ENCODE results near the gene MCAM.
A peak's percentile ranks its signal among the peaks of the same experiment; 100 is the strongest.

MCAM gene

DNA sequence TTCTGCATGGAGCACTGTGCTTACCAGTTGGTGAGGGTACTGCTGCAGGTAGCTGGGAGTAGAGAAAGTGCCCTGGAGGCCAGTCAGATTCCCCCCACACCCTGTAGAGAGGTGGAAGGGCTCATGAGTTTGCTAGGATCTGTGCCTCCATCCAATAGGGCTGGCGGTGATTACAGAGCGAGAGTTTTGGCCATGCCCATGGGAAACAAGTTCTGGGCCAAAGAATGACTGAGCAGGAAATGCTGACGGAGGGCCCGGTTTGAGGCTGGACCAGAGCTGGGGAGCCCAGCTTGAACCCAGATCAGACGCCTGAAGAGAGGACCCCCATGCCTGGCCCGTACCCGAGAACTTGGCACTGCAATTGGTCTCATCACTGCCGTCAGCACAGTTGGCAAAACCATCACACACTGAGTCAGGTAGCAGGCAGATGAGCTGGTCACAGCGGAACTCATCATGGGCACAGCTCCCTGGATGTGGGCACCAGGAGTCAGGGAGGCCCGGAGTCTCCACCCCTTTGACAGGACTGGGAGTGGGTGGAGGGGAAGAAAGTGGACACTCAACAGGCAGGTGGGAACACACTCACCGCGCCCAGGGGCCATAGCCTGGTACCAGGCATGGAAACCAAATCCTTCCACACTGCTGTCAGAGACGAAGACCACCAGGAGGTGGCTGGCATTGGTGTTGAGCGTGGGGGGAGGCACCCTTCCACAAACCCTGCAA, 27.5 kb upstream of the MCAM start:
- no peak for FAIRE-seq

DNA sequence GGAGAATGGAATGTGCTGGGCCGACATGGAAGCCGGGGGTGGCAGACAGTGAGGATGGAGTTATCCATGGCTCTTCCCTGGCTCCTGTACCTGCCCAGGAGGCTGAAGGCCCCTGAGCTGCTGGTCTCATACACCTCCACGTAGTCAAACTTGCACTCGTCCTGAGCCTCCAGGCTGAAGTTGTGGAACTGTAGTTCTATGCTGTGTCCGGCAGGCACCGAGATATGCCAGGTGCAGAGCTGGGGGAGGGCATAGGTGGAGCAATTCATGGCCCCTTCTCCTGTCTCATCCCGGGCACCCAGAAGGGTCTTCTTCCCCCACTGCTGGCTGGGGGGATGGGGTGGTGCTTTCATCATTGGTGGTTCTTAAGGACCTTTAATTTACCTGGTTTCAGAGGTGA, 26.8 kb upstream of the MCAM start:
- FAIRE-seq = no peak

GRCh38 chr11:119342362-119343130, 25.6 kb upstream of the MCAM start:
- no peak for FAIRE-seq

DNA sequence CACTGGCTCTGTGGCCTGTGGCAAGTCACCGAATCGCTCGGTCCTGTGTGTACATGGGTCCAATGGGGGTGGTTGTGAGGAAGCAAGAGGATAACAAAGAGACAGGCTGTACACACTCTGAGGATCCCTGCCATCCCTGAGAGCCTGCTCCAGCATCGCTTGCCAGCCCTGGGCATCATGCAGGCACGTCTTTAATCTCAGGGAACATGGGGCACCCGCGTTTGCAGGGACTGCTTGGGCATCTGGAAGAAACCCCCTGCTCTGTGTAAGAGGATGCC, 25.0 kb upstream of the MCAM start:
- FAIRE-seq = no peak

- no peak for FAIRE-seq
Measured at GRCh38 chr11:119341222-119342022, 24.5 kb upstream of the MCAM start.

DNA sequence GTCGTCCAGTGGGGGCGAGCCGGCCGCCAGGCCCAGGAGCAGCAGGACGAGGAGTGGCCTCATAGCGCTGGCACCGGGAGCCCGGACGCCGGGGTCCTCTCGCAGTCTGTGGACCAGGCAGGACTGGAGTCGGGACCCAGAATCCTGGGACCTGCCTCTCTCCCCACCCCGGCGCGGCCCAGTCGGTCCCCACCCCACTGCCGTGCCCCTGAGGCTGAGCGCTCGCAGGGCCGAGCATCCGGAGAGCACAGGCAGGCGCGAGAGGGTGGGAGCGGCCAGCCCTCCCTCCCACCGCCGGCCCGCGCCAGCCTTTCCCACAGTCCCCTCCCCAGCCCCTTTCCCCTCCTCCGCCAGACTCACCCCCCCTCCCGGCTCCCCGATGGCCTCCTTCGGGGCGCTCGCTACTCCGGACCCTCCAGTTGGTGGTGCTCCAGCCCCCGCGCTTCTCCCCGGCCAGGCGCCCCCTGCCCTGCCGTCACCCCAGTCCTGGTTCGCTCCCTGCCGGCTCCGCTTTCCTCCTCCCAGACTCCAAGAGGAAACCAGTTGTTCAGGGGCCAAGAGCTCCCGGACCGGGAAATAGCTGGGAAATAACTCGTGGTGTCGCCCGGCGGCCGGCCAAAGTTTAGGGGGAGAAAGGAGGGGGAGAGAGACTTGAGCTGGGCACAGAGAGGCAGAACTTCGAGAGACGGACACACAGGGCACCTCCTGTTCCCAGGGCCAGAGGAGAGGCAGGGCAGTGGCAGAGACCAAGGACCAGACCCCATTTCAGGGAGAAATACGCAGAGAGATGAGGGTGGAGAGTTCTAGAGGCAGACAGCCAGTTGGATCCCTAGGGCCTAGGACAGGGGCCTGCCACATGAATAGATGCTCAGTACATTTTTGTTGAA, 23.6 kb upstream of the MCAM start, which contains the start of gene C1QTNF5:
Gene C1QTNF5, minus strand, starts transcription at position 549 of the 887 bp plus-strand sequence. Its CDS starts 486 bp downstream, at position 63.
- FAIRE-seq = no peak

DNA sequence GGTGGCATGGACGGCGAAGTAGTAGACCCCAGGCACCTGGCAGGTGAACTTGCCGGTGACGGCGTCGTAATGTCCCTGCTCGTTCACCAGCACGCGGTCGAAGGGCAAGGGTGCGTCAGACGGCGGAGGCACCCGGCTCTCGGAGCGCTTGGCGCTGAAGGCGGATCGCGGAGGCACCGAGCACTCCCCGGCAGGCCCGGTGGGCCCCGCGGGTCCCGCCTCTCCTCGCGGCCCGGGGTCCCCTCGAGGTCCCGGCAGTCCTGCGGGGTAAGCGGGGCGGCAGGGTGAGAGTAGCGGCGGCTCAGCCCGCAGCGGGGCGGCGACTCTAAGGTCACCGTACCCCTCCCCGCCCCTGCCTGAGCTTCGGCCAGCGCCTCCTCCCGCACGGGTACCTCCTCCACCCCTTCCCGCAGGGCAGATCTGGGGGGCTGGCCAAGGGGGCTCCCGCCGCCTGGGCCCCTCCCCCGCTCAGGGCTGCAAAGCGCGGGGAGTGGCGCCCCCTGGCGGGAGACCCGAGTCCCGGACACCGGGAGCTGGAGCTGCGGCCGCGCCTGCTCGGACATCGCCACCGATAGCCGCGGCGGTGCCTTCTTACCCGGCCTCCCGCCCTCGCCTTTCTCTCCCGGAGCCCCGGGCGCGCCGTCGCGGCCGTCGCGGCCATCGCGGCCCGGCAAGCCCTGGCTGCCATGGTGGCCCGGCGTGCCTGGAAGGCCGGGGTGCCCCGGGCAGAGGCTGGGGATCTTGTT, 22.8 kb upstream of the MCAM start:
- FAIRE-seq = no peak

DNA sequence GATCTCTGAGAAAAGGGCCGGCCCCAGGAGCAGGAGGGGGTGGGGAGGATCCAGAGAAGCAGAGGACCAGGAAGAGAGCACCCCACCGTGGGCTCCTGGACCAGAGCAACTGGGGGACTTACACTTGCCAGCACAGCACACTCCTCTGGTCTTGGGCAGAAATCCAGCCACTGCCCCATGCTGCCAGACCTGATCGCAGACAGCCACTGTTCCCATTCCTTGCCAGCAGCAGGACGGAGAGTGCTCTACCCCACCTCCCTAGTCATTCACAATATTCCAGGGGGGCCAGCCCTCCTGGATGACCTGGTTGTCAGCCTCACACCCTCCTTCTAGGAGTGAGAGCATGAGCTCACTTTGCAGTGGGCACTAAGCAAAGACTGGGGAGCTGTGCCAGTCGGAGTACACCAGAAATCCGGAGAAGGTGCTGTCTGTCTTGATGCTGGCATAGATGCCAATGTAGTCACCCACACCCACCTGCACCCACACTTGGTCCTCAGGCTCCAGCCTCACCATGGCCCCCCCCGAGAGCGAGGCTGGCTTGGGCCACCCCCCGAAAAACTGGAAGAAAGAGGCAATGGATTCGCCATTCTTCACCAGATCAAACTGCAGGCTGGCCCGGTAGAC, 22.1 kb upstream of the MCAM start:
- FAIRE-seq = no peak

DNA sequence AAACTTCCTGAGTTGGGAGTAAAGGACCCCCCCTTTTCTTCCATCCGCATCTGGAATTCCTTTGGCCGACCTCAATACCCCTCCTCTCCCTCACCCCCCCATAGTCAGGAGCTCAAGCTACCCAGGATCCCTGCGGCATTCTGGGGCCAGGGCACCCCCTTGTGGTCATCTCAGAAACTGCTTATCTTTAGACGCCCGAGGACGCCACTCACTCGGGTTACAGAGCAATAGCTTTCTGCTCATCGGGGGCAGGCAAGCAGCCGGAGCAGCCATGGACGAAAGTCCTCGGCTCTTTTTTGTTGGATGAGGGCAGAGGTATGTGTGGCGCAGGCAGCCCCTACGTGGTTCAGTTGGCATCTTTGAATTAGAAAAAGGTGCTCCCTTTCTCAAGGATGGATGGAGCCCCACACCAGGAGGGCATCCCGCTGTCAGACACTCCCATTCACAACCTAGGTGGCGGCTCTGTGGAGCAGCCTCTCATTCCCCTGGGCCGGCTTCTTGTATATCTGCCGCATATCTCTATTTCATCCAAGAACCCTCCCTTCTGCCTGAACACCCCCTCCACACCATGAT, 21.5 kb upstream of the MCAM start:
- peak; percentile 92 for FAIRE-seq

DNA sequence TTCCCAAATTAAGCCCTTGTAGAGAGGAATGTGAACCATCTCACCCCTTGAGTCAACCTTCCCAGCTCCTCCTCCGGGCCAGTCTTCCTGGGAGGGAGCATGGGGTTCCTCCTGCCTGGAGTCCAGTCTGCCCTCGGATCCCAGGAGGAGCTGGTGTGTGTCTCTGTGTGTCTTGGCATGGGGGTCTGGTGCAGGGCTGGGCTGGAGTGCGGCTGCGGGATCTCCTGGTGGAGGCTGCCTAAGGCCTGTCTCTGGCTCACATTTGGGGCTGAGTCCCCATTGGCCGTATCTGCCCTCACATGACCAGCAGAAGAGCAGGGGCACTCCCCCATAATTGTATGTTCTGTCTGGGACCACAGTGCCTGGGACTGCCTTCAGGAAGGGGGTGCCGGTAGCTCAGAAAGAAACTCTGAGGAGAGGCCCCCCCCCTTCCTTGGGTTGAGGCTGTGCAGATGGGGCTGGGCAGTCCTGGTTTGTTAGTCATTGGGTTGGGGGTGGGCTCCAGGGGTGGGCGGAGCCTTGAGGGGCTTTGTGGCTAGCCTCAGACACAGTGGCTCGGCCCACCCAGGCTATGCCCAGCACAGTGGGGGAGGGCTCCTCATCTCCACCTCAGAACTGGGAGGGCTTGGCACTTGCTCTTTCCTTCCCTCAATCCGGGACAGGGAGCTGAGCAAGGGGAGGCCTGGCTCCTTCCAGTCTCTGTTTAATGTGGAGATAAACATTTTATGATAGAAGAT, 20.8 kb upstream of the MCAM start:
- no peak for FAIRE-seq

- no peak for FAIRE-seq
Measured at GRCh38 chr11:119336744-119337469, 20.0 kb upstream of the MCAM start.

- FAIRE-seq = no peak
Measured at GRCh38 chr11:119335655-119336543, 19.0 kb upstream of the MCAM start.

GRCh38 chr11:119335091-119335654, 18.2 kb upstream of the MCAM start:
- no peak for FAIRE-seq

DNA sequence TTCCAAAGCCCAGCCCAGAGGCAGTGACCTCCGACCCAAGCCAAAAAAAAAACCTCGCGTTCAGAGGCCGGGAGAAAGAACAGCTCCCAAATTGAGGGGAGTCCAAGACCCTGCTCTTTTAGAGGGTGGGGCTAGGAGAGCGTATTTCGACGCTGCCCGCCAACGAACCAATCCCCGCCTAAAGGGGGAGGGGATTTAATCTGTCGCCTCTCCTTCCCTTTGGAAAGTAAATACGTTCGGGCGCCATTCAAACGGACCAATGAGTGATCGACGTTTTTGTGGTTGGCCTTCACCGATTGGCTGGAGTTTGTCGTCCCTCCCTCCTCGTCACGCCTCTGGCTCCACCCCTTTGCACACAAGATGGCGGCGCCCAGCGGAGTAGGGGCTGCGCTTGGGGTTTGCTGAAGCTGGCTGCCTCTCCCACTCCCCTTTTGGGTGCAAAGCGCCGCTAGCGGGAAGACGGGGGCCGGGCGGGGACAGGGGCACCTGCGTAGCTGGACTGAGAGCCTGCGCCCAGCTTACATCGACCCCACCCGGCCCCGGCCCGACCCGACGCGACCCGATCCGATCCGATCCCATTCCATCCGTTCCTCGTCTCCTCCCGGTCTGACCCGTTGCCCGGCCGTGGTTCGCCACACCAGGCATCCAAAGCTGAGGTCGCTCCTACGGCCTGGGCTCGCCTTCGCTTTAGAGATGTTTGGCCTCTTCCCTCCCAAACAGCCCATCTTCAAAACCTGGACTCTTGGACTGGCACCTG, 17.4 kb upstream of the MCAM start, which contains the start of gene RNF26:
Gene RNF26, plus strand, starts transcription at position 354 of the 757 bp plus-strand sequence. CDS start 596 bp downstream, outside the sequence.
- peak; percentile 99 for FAIRE-seq

GRCh38 chr11:119332111-119332765, 15.3 kb upstream of the MCAM start:
- peak; percentile 34 for FAIRE-seq

GRCh38 chr11:119330237-119330636, 13.3 kb upstream of the MCAM start:
- no peak for FAIRE-seq

DNA sequence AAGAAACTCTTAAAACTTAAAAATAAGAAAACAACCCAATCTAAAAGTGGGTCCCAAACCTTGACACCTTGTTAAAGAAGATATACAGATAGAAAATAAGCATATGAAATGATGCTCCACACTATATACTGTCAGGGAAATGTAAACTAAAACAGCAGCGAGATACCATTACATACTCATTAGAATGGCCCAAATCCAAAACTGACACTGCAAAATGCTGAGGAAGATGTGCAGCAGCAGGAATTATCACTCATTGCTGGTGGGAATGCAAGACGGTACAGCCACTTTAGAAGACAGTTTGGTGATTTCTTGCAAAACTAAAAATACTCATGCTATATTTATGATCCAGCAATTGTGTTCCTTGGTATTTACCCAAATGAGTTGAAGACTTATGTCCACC, 12.4 kb upstream of the MCAM start:
- FAIRE-seq = no peak
